Brain microvascular endothelial cell (primary cell): Measurements from ENCODE around the gene GJD3.
"Not testable (repeated sequence)": the region's sequence is repeated elsewhere in the genome, so short reads cannot be mapped to it uniquely, and the experiment has no call there.

Experiments
- DNase-seq: peaks from one replicate; pipeline ENCODE4 v3.0.0-alpha.2; 2020
- H3K27ac ChIP-seq: fragments of 250-450 bp; sonication (Bioruptor Pico); 2 replicates; pipeline ENCODE4 v1.5.1; 2020; ENCODE audit warnings: mild to moderate bottlenecking, moderate library complexity
- H3K27me3 ChIP-seq: fragments of 250-450 bp; sonication (Bioruptor Pico); replicated peaks from 2 replicates; pipeline ENCODE4 v1.5.1; 2020; ENCODE audit warnings: mild to moderate bottlenecking
- H3K36me3 ChIP-seq: fragments of 250-450 bp; sonication (Bioruptor Pico); replicated peaks from 2 replicates; pipeline ENCODE4 v1.5.1; 2020; ENCODE audit warnings: mild to moderate bottlenecking
- H3K4me3 ChIP-seq: 2 replicates; pipeline ENCODE4 v1.5.1; 2011; ENCODE audit warnings: low read depth, mild to moderate bottlenecking, control low read depth, low read length, moderate library complexity
- in situ Hi-C: cut with HindIII; loops from 2 replicates; pipeline ENCODE4 v1.10.0; 2017; ENCODE audit warnings: low sequenced_read_pairs, low pct_ligation_motif_present
- TF ChIP-seq, protein P1 (sequence below): IDR thresholded peaks from 2 replicates; pipeline ENCODE4 v1.5.1; 2011; ENCODE audit warnings: low read depth, mild to moderate bottlenecking, moderate library complexity, low read length, control low read depth, inconsistent platforms; ENCODE audit errors: missing control alignments

The GJD3 gene

DNA sequence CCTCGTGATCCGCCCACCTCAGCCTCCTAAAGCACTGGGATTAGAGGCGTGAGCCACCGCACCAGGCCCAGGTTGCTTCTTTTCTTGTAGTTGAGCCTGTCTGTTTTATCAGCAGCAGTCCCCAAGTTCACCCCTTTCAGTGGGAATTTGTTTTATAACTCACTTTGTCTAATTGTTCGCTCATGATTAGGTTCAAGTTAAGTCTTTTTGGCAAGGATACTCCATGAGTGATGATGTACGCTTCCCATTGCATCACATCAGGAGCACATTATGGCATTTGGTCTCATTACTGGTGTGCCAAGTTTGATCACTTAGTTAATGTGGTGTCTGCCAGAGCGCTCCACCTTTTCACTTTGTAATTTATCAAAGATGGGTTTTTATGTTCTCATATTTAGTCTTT is 14.4 kb upstream of the GJD3 start:
- Histone ChIP-seq H3K27ac (no peak overlapping the region), H3K4me3 (no peak overlapping the region), H3K27me3 (no peaks in the 10 kb centered on the region), H3K36me3 (no peaks in the 10 kb centered on the region)
- DNase-seq, result no peak
- in situ Hi-C loops, result no loop called here
- TF ChIP-seq, protein P1, sequence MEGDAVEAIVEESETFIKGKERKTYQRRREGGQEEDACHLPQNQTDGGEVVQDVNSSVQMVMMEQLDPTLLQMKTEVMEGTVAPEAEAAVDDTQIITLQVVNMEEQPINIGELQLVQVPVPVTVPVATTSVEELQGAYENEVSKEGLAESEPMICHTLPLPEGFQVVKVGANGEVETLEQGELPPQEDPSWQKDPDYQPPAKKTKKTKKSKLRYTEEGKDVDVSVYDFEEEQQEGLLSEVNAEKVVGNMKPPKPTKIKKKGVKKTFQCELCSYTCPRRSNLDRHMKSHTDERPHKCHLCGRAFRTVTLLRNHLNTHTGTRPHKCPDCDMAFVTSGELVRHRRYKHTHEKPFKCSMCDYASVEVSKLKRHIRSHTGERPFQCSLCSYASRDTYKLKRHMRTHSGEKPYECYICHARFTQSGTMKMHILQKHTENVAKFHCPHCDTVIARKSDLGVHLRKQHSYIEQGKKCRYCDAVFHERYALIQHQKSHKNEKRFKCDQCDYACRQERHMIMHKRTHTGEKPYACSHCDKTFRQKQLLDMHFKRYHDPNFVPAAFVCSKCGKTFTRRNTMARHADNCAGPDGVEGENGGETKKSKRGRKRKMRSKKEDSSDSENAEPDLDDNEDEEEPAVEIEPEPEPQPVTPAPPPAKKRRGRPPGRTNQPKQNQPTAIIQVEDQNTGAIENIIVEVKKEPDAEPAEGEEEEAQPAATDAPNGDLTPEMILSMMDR, result no peak

DNA sequence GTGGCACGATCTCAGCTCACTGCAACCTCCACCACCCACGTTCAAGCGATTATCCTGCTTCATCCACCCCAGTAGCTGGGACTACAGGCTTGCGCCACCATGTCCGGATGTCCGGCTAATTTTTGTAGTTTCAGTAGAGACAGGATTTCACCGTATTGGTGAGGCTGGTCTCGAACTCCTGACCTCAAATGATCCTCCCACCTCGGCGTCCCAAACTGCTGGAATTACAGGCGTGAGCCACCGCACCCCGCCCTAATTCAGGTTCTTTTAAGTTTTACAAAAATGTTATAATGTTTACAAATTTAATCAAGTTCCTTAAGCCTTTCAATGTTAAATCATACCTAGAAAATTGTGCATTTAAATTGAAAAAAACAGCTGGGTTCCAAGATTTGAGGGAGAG is 13.3 kb upstream of the GJD3 start:
- Histone ChIP-seq H3K27ac (no peak overlapping the region), H3K36me3 (no peaks in the 10 kb centered on the region), H3K27me3 (no peaks in the 10 kb centered on the region), H3K4me3 (no peak overlapping the region)
- in situ Hi-C loops, result no loop called here
- no peak for DNase-seq
- TF ChIP-seq, protein P1, result no peak

DNA sequence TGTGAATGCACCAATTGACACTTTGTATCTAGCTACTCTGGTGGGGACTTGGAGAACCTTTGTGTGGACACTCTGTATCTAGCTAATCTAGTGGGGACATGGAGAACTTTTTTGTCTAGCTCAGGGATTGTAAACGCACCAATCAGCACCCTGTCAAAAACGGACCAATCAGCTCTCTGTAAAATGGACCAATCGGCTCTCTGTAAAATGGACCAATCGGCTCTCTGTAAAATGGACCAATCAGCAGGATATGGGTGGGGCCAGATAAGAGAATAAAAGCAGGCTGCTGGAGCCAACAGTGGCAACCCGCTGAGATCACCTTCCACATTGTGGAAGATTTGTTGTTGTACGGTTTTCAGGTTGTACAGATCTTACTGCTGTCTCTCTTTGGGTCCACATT is 12.0 kb upstream of the GJD3 start:
- in situ Hi-C loops, H3K36me3 ChIP-seq, H3K4me3 ChIP-seq, DNase-seq, H3K27ac ChIP-seq, H3K27me3 ChIP-seq: not testable (repeated sequence)

DNA sequence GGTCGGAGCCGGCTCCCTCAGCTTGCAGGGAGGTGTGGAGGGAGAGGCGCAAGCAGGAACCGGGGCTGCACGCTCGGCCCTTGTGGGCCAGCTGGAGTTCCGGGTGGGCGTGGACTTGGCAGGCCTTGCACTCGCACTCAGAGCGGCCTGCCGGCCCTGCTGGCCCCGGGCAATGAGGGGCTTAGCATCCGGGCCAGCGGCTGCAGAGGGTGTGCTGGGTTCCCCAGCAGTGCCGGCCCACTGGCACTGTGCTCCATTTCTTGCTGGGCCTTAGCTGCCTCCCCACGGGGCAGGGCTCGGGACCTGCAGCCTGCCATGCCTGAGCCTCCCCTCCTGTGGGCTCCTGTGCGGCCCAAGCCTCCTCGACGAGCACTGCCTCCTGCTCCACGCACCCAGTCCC is 11.2 kb upstream of the GJD3 start:
- H3K36me3 ChIP-seq, in situ Hi-C loops, H3K27me3 ChIP-seq, DNase-seq, H3K27ac ChIP-seq, H3K4me3 ChIP-seq: not testable (repeated sequence)

DNA sequence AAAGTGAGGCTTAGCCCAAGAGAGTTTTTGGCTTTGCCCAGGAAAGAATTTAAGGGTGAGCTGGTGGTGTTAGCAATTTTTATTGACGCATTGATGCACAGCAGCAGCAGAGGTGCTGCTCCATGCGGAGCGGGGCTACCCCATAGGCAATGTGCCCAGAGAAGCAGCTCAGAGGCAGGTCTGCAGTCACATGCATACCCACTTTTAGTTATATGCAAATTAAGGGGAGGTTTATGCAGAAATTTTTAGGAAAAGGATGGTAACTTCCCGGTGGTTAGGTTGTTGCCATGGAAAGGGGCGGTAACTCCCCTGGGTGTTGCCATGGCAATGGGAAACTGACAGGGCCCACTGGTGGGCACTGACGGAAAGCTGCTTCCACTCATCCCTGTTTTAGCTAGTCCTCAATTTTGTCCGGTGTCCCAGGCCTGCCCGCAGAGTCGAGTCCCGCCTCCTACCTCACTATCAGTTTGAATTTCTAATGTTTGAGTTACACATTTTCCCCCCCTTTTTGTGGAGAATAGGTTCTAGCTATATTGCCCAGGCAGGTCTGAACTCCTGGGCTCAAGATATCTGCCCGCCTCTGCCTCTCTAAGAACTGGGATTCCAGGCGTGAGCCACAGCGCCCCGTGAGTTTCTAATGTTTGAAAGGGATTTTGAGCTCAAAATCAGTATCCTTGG is 10.4 kb upstream of the GJD3 start:
- in situ Hi-C loops, result no loop called here
- no peak overlapping the region for H3K27ac ChIP-seq
- no peak overlapping the region for H3K4me3 ChIP-seq
- H3K36me3 ChIP-seq, result no peaks in the 10 kb centered on the region
- H3K27me3 ChIP-seq, result no peaks in the 10 kb centered on the region
- DNase-seq, result no peak
- TF ChIP-seq, protein P1, result no peak

DNA sequence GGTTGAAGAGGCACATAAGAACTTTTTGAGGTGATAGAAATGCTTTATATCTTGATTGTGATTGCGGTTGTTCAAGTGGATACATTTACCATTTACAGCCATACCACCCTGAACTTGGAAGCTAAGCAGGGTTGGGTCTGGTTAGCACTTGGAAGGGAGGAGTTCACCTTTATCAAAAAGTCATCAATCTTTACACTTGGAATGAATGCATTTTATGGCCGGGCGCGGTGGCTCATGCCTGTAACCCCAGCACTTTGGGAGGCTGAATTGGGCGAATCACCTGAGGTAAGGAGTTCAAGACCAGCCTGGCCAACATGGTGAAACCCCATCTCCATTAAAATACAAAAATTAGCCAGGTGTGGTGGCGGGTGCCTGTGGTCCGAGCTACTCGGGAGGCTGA is 9.5 kb upstream of the GJD3 start:
- TF ChIP-seq, protein P1, result no peak
- in situ Hi-C loops, result no loop called here
- DNase-seq, result no peak
- H3K36me3 ChIP-seq, result no peaks in the 10 kb centered on the region
- no peak overlapping the region for H3K4me3 ChIP-seq
- no peaks in the 10 kb centered on the region for H3K27me3 ChIP-seq
- H3K27ac ChIP-seq, result no peak overlapping the region

DNA sequence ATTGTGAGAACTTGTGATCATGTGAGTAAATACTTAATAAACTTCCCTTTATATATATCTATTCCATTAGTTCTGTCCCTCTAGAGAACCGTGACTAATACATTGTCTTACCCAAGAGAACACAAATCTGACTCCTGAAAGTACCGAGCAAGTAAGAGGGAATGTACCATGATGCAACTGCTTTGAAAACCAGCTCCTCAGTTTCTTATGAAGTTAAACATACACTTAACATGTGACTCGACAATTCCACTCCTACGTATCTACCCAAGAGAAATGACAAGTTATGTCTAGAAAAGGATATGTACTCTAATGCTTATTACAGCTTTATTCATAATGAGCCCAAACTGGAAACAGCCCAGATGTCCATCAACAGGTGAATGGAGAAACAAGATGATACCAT is 8.8 kb upstream of the GJD3 start:
- TF ChIP-seq, protein P1, result no peak
- peak; percentile 15 for DNase-seq
- H3K36me3 ChIP-seq, result no peaks in the 10 kb centered on the region
- H3K27ac ChIP-seq, result no peak overlapping the region
- in situ Hi-C loops, result no loop called here
- H3K4me3 ChIP-seq, result no peak overlapping the region
- no peaks in the 10 kb centered on the region for H3K27me3 ChIP-seq

DNA sequence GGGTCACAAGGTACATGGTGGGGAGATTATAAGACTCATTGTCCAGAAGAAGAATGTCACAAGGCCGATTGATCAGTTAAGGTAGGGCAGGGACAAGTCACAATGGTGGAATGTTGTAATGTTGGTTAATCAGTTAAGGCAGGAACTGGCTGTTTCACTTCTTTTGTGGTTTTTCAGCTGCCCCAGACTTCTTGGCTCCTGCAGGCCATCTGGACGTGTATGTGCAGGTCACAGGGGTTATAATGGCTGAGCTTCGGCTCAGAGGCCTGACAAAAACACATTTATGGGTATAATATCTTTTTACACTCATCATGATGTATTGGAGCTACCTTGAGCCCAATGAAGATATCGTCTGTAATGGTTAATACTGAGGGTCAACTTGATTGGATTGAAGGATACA is 8.1 kb upstream of the GJD3 start:
- DNase-seq, H3K36me3 ChIP-seq, H3K4me3 ChIP-seq, H3K27ac ChIP-seq, in situ Hi-C loops, H3K27me3 ChIP-seq: not testable (repeated sequence)
